Stimulated activated CD4-positive, alpha-beta T cell treated with anti-CD3 and anti-CD28 coated beads, Interleukin-12 subunit alpha, Interleukin-12 subunit beta, amount 100 ng/mL, for 48 hours (primary cell): Measurements from ENCODE around the gene HUNK.
"Not testable (repeated sequence)": the region's sequence is repeated elsewhere in the genome, so short reads cannot be mapped to it uniquely, and the experiment has no call there.

Experiments used
- DNase-seq, 3 donors: peaks; one replicate each; pipeline ENCODE4 v3.0.0-alpha.2; 2020; ENCODE audit warnings: low read depth in 2 of 3, low spot score in 1 of 3

The HUNK gene

GRCh38 chr21:31993826-31994825 is 121.3 kb downstream of the HUNK start:
- DNase-seq = no peak

- no peak for DNase-seq
These were observed 124.4 kb downstream of the HUNK start for GRCh38 chr21:31997191-31997590.

GRCh38 chr21:31999810-32000468 is 127.1 kb downstream of the HUNK start:
- DNase-seq = no peak

GRCh38 chr21:32001390-32001789 is 128.6 kb downstream of the HUNK start:
- DNase-seq = no peak

- no peak for DNase-seq
These were observed 130.6 kb downstream of the HUNK start for GRCh38 chr21:32003411-32003810.

- no peak for DNase-seq
These were observed 131.5 kb downstream of the HUNK start for GRCh38 chr21:32004291-32004690.

- DNase-seq = no peak
These were observed 134.6 kb downstream of the HUNK start for GRCh38 chr21:32007456-32007855.

GRCh38 chr21:32008714-32009113 is 135.9 kb downstream of the HUNK start:
- no peak for DNase-seq

- DNase-seq = no peak
These were observed 136.4 kb downstream of the HUNK start for GRCh38 chr21:32009263-32009662.

- DNase-seq = no peak
These were observed 142.8 kb downstream of the HUNK start for GRCh38 chr21:32015461-32016139.

GRCh38 chr21:32018381-32018780 is 145.6 kb downstream of the HUNK start:
- no peak for DNase-seq

- DNase-seq = no peak
These were observed 147.7 kb downstream of the HUNK start for GRCh38 chr21:32020564-32020963.

GRCh38 chr21:32021319-32021994 is 148.6 kb downstream of the HUNK start:
- no peak for DNase-seq

- DNase-seq = no peak
These were observed 149.3 kb downstream of the HUNK start for GRCh38 chr21:32022146-32022545.

GRCh38 chr21:32030146-32030652 is 157.4 kb downstream of the HUNK start:
- DNase-seq = no peak

GRCh38 chr21:32034850-32035249 is 162.0 kb downstream of the HUNK start:
- no peak for DNase-seq

- no peak for DNase-seq
These were observed 162.8 kb downstream of the HUNK start for GRCh38 chr21:32035617-32036016.

- DNase-seq = no peak
These were observed 163.9 kb downstream of the HUNK start for GRCh38 chr21:32036756-32037155.

GRCh38 chr21:32038751-32039150 is 165.9 kb downstream of the HUNK start:
- not testable (repeated sequence) for DNase-seq

- DNase-seq = no peak
These were observed 170.6 kb downstream of the HUNK start for GRCh38 chr21:32043458-32043857.
